IMR-90 (cell line): Measurements from ENCODE around the gene GOLGA6A. TPM values are rescaled to one million over a fixed set of nuclear protein-coding genes. Genes with fewer than 3 reads are reported as not detected.

Experiments
- ATAC-seq: fragments of 200-7000 bp; cut with Tn5 transposase; 2 replicates; pipeline ENCODE4 v1.9.1; 2020; ENCODE audit warnings: low read depth, mild to moderate bottlenecking, moderate library complexity
- BruUV-seq: library from RNA; stranded (reverse); fragments of 400-500 nt; replicated peaks from 2 replicates; lab custom pipeline; 2021; lab: Mats Ljungman, UMichigan
- CTCF ChIA-PET: fragments of 300-600 bp; formaldehyde crosslinking; extraction: SDS; loops from one replicate; lab custom pipeline; 2021; ENCODE audit warnings: antibody characterized with exemption; lab: Yijun Ruan, JAX
- POLR2A ChIA-PET: fragments of 300-600 bp; sonication (Branson Sonifier 250); formaldehyde crosslinking; loops from one replicate; lab custom pipeline; 2022; ENCODE audit warnings: antibody characterized with exemption; ENCODE audit not compliant: unreplicated experiment; lab: Charles Lee
- DNase-seq: peaks from one replicate; pipeline ENCODE4 v3.0.0; 2013
- H2AFZ ChIP-seq: replicated peaks from 2 replicates; pipeline ENCODE3; 2013; ENCODE audit warnings: low read length, mild to moderate bottlenecking; ENCODE audit not compliant: poor library complexity
- H2AK5ac ChIP-seq: 2 replicates; pipeline ENCODE4 v1.6.1; 2013; ENCODE audit warnings: low read depth, low read length, inconsistent platforms
- H2AK9ac ChIP-seq: replicated peaks from 2 replicates; pipeline ENCODE3; 2013; ENCODE audit warnings: mild to moderate bottlenecking, low read depth, low read length, moderate library complexity; ENCODE audit not compliant: poor library complexity
- H2BK120ac ChIP-seq: 2 replicates; pipeline ENCODE4 v1.6.1; 2013; ENCODE audit warnings: low read depth, low read length, inconsistent platforms
- H2BK15ac ChIP-seq: 3 replicates; pipeline ENCODE4 v1.6.1; 2013; ENCODE audit warnings: low read depth, low read length, inconsistent platforms
- H2BK20ac ChIP-seq: 2 replicates; pipeline ENCODE4 v1.6.1; 2013; ENCODE audit warnings: low read depth, mild to moderate bottlenecking, inconsistent platforms, low read length, moderate library complexity
- H2BK5ac ChIP-seq: 2 replicates; pipeline ENCODE4 v1.6.1; 2013; ENCODE audit warnings: mild to moderate bottlenecking, low read depth, low read length, inconsistent platforms; ENCODE audit not compliant: poor library complexity, severe bottlenecking
- H3K14ac ChIP-seq: replicated peaks from 2 replicates; pipeline ENCODE4 v1.6.1; 2013; ENCODE audit warnings: low read depth, low read length, inconsistent platforms
- H3K18ac ChIP-seq: 2 replicates; pipeline ENCODE4 v1.6.1; 2013; ENCODE audit warnings: low read depth, low read length, control low read depth
- H3K23ac ChIP-seq: 2 replicates; pipeline ENCODE4 v1.6.1; 2013; ENCODE audit warnings: low read depth, low read length, inconsistent platforms
- H3K27ac ChIP-seq: 2 replicates; pipeline ENCODE4 v1.5.1; 2013; ENCODE audit warnings: mild to moderate bottlenecking, control low read depth, low read length; ENCODE audit not compliant: insufficient read depth
- H3K27me3 ChIP-seq: 2 replicates; pipeline ENCODE4 v1.6.1; 2013; ENCODE audit warnings: low read length; ENCODE audit not compliant: control insufficient read depth, insufficient read depth
- H3K36me3 ChIP-seq: 2 replicates; pipeline ENCODE4 v1.6.1; 2013; ENCODE audit warnings: low read length, mixed read lengths; ENCODE audit not compliant: control insufficient read depth, insufficient read depth
- H3K4ac ChIP-seq: 2 replicates; pipeline ENCODE4 v1.6.1; 2013; ENCODE audit warnings: low read depth, low read length, inconsistent platforms
- H3K4me1 ChIP-seq: 2 replicates; pipeline ENCODE4 v1.6.1; 2013; ENCODE audit warnings: low read length, mixed read lengths; ENCODE audit not compliant: control insufficient read depth, insufficient read depth
- H3K4me2 ChIP-seq: 2 replicates; pipeline ENCODE4 v1.6.1; 2013; ENCODE audit warnings: low read depth, mild to moderate bottlenecking, control low read depth, low read length, moderate library complexity
- H3K4me3 ChIP-seq: 2 replicates; pipeline ENCODE4 v1.5.1; 2013; ENCODE audit warnings: low read depth, mild to moderate bottlenecking, control low read depth, low read length, moderate library complexity; ENCODE audit not compliant: insufficient read depth
- H3K56ac ChIP-seq: 2 replicates; pipeline ENCODE4 v1.6.1; 2013; ENCODE audit warnings: low read length, inconsistent platforms; ENCODE audit not compliant: insufficient read depth; ENCODE audit errors: extremely low read depth
- H3K79me1 ChIP-seq, 2 experiments: 2 replicates each; pipeline ENCODE4 v1.6.1; 2013; ENCODE audit warnings: low read length in 2 of 2, inconsistent platforms in 1 of 2, low read depth in 1 of 2
- H3K9ac ChIP-seq: 2 replicates; pipeline ENCODE4 v1.6.1; 2013; ENCODE audit warnings: low read depth, low read length, control low read depth
- H3K9me1 ChIP-seq: 2 replicates; pipeline ENCODE4 v1.6.1; 2013; ENCODE audit warnings: low read length, inconsistent platforms; ENCODE audit not compliant: insufficient read depth
- H3K9me3 ChIP-seq: 2 replicates; pipeline ENCODE4 v1.6.1; 2013; ENCODE audit warnings: low read length; ENCODE audit not compliant: control insufficient read depth, insufficient read depth
- H4K20me1 ChIP-seq: 2 replicates; pipeline ENCODE4 v1.6.1; 2013; ENCODE audit warnings: low read length, inconsistent platforms; ENCODE audit not compliant: insufficient read depth
- H4K5ac ChIP-seq: 2 replicates; pipeline ENCODE4 v1.6.1; 2013; ENCODE audit warnings: mild to moderate bottlenecking, low read depth, low read length, control low read depth
- H4K8ac ChIP-seq, 2 experiments: 2 replicates each; pipeline ENCODE4 v1.6.1; 2013; ENCODE audit warnings: low read depth in 2 of 2, low read length in 2 of 2, control low read depth in 1 of 2, inconsistent platforms in 1 of 2
- H4K91ac ChIP-seq: 2 replicates; pipeline ENCODE4 v1.6.1; 2013; ENCODE audit warnings: low read depth, low read length, inconsistent platforms; ENCODE audit not compliant: insufficient read depth
- BHLHE40 ChIP-seq: fragments of 150-350 bp; IDR thresholded peaks from 2 replicates; pipeline ENCODE4 v1.6.1; 2016; ENCODE audit warnings: mild to moderate bottlenecking, low read depth, low read length
- CEBPB ChIP-seq: IDR thresholded peaks from 2 replicates; pipeline ENCODE4 v1.6.1; 2012; ENCODE audit warnings: low read depth, low read length, improper control_type of control experiment
- CHD1 ChIP-seq: IDR thresholded peaks from 2 replicates; pipeline ENCODE4 v1.6.1; 2012; ENCODE audit warnings: low read depth, low read length, improper control_type of control experiment
- CTCF ChIP-seq: conservative IDR thresholded peaks from 2 replicates; pipeline ENCODE4 v1.5.1; 2012; ENCODE audit warnings: mild to moderate bottlenecking, low read depth, low read length, improper control_type of control experiment
- ELK1 ChIP-seq: fragments of 150-350 bp; IDR thresholded peaks from 2 replicates; pipeline ENCODE4 v1.6.1; 2016; ENCODE audit warnings: low read depth, mild to moderate bottlenecking, low read length, moderate library complexity, borderline replicate concordance
- FOS ChIP-seq: fragments of 150-350 bp; IDR thresholded peaks from 2 replicates; pipeline ENCODE4 v1.6.1; 2016; ENCODE audit warnings: low read depth, low read length
- MAZ ChIP-seq: IDR thresholded peaks from 2 replicates; pipeline ENCODE4 v1.6.1; 2012; ENCODE audit warnings: low read depth, mild to moderate bottlenecking, low read length, improper control_type of control experiment, moderate library complexity, borderline replicate concordance
- MXI1 ChIP-seq: IDR thresholded peaks from 2 replicates; pipeline ENCODE4 v1.6.1; 2012; ENCODE audit warnings: low read depth, mild to moderate bottlenecking, low read length, moderate library complexity, borderline replicate concordance
- NFE2L2 ChIP-seq: fragments of 150-350 bp; IDR thresholded peaks from 2 replicates; pipeline ENCODE4 v1.6.1; 2016; ENCODE audit warnings: low read depth, mild to moderate bottlenecking, low read length
- POLR2A ChIP-seq: IDR thresholded peaks from 2 replicates; pipeline ENCODE4 v1.6.1; 2012; ENCODE audit warnings: mild to moderate bottlenecking, low read depth, low read length
- RAD21 ChIP-seq: IDR thresholded peaks from 2 replicates; pipeline ENCODE4 v1.6.1; 2012; ENCODE audit warnings: low read length, improper control_type of control experiment
- RCOR1 ChIP-seq: IDR thresholded peaks from 2 replicates; pipeline ENCODE4 v1.6.1; 2012; ENCODE audit warnings: mild to moderate bottlenecking, low read length, improper control_type of control experiment; ENCODE audit not compliant: insufficient replicate concordance
- RFX5 ChIP-seq: IDR thresholded peaks from 2 replicates; pipeline ENCODE4 v1.8.0; 2012; ENCODE audit warnings: low read depth, mild to moderate bottlenecking, low read length, moderate library complexity
- SMC3 ChIP-seq: fragments of 150-350 bp; IDR thresholded peaks from 2 replicates; pipeline ENCODE4 v1.6.1; 2016; ENCODE audit warnings: low read depth, mild to moderate bottlenecking, antibody characterized with exemption, low read length, moderate library complexity
- USF2 ChIP-seq: fragments of 150-350 bp; IDR thresholded peaks from 2 replicates; pipeline ENCODE4 v1.6.1; 2017; ENCODE audit warnings: mild to moderate bottlenecking, antibody characterized with exemption, low read length, low read depth
- WGBS, 2 experiments: methylation state at CpG; one replicate each; pipeline versions ENCODE4 v1.1.5 to v1.1.7; 2013; ENCODE audit warnings: missing lambda C conversion rate in 2 of 2; ENCODE audit not compliant: insufficient read length in 1 of 2; ENCODE audit errors: extremely low coverage in 2 of 2; 5-methylcytosine and 5-hydroxymethylcytosine counted together
- dilution Hi-C: fragments of 300-500 bp; cut with HindIII; formaldehyde crosslinking; loops from one replicate; pipeline ENCODE4 v1.14.3; 2018; ENCODE audit warnings: low sequenced_read_pairs; ENCODE audit not compliant: unreplicated experiment
- in situ Hi-C: fragments of 300-500 bp; cut with MboI; formaldehyde crosslinking; loops from 3 replicates; pipeline ENCODE4 v1.14.3; 2019; ENCODE audit warnings: low sequenced_read_pairs, inconsistent platforms, mixed read lengths
- intact Hi-C: fragments of 100-400 bp; cut with micrococcal nuclease; formaldehyde crosslinking; loops from 2 replicates; pipeline ENCODE4 v1.10.0; 2022
- polyA plus RNA-seq, 3 experiments: library from polyadenylated mRNA; depleted of rRNA; stranded (reverse); fragments of >200 nt; gene quantifications; 2 replicates each; pipeline ENCODE4 v1.2.3, GENCODE V29; 2012; ENCODE audit warnings: low replicate concordance in 1 of 3
- total RNA-seq: library from RNA; depleted of rRNA; stranded (reverse); fragments of >200 nt; gene quantifications from 2 replicates; pipeline ENCODE4 v1.2.3, GENCODE V29; 2012

Gene GOLGA6A
- total and polyA plus RNA-seq, 2 of the 4 experiments (the other 2 are of a cell fraction): not detected

- peak overlapping the region in 1 of 2 experiments; percentile 95; a peak in 2 of 4 replicates for H4K8ac ChIP-seq
- DNase-seq: no peak
- H3K14ac ChIP-seq: 0 out of 2 replicates have a peak overlapping the region, but pooled peaks have one; percentile 96
- TF ChIP-seq POLR2A: no peak
- no peak for TF ChIP-seq RAD21
- no peak for TF ChIP-seq NFE2L2
- no peak for TF ChIP-seq CTCF
- TF ChIP-seq RFX5: no peak
- TF ChIP-seq BHLHE40: no peak
- TF ChIP-seq CHD1: no peak
- no peak for TF ChIP-seq SMC3
- TF ChIP-seq RCOR1: no peak
- no peak for TF ChIP-seq MXI1
- TF ChIP-seq MAZ: no peak
- TF ChIP-seq CEBPB: no peak
- no peak for TF ChIP-seq ELK1
- TF ChIP-seq USF2: no peak
- TF ChIP-seq FOS: no peak
These were observed 40.4 kb downstream of the GOLGA6A start for GRCh38 chr15:74041777-74042435.

More at GRCh38 chr15:74041777-74042435, 40.4 kb downstream of the GOLGA6A start:
- H2BK120ac ChIP-seq: peak overlapping the region; percentile 98
- no peak overlapping the region for H3K9ac ChIP-seq
- intact Hi-C loops (no loop called here), in situ Hi-C loops (no loop called here), dilution Hi-C loops (no loop called here)
- no peak overlapping the region for H4K5ac ChIP-seq
- peaks cover 0 to 16% of the 10 kb centered on the region in 2 experiments; a peak in 2 of 4 replicates for H3K79me1 ChIP-seq
- peaks cover 28% of the 10 kb centered on the region for H3K4me1 ChIP-seq
- no TSS peak for BruUV-seq
- no peaks in the 10 kb centered on the region for H3K9me3 ChIP-seq
- H2BK5ac ChIP-seq: peak overlapping the region; percentile 86
- H4K91ac ChIP-seq: peak overlapping the region; percentile 96
- peak overlapping the region; percentile 99 for H3K4ac ChIP-seq
- peak overlapping the region; percentile 95; the same call in 2 of the 3 replicates for H2BK15ac ChIP-seq
- peaks cover 1% of the 10 kb centered on the region; the same call in 1 of the 2 replicates for H3K36me3 ChIP-seq
- ChIA-PET CTCF (interaction anchor here (1.1 kb wide), 1 partner anchor 69 kb away, joined by 3 read pairs; no protein-coding TSS in a partner anchor), POLR2A (no interaction called here)
- H2AK9ac ChIP-seq: no peak overlapping the region
- no peak overlapping the region for H3K4me3 ChIP-seq
- peak overlapping the region; percentile 99 for H2AK5ac ChIP-seq
- H3K27ac ChIP-seq: no peak overlapping the region; the same call in 1 of the 2 replicates
- no peak overlapping the region for H3K23ac ChIP-seq
- no peaks in the 10 kb centered on the region for H3K27me3 ChIP-seq
- no peak overlapping the region for H3K56ac ChIP-seq
- H4K20me1 ChIP-seq: no peaks in the 10 kb centered on the region
- ATAC-seq: no peak
- no peak overlapping the region for H2AFZ ChIP-seq
- peak overlapping the region; percentile 97; the same call in 1 of the 2 replicates for H2BK20ac ChIP-seq
- WGBS, 2 experiments: 90% methylated on average over 2 of the region's 8 CpGs; no CpG with 5 or more reads in 1 of the 2 experiments
- no peak overlapping the region for H3K4me2 ChIP-seq
- H3K18ac ChIP-seq: no peak overlapping the region
- H3K9me1 ChIP-seq: peaks cover 28% of the 10 kb centered on the region
